GM12801 (cell line): ENCODE measurements around the gene PLPPR5.

ENCODE experiments used
- CTCF ChIP-seq: IDR thresholded peaks from one replicate; pipeline ENCODE4 v1.5.1; 2011; ENCODE audit warnings: control low read depth; ENCODE audit not compliant: insufficient read length; ENCODE audit errors: extremely low read depth

Gene PLPPR5

DNA sequence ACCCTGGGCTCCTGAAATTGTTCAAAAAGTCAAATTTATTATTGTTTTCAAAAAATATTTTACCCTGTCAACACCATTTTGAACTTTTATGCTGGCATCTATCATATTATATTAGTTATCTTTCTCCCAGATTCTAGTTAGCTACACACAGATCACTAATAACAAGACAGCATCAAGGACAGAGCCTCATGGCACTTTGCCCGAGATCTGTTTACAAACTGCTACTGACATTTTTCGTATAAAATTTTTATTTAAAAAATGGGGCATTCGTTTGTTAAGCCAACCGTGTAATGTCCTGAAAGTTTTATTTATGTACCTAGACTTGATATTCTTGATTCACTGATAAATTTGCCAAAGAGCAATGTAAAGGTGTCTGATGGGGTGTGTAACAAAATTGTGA lies 78.1 kb downstream of the PLPPR5 start:
- no peak for TF ChIP-seq CTCF

DNA sequence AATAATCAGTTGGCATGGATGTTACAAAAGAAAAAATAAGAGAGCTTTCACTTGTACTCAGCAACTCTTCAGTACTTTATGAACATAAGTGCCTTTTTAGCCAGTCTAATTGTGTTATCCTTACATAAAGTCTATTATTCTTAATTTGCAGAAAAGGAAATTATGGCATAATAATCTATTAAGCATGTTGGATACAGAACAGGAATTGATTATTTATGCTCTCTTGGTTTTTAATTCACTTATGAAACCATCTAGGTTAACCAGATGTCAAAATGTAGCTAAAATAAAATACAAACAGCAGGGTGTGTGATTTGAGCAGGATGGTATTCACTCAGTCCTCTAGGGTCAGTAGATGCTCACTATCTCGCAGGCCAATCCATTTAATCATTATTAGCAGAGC lies 79.7 kb downstream of the PLPPR5 start:
- TF ChIP-seq CTCF, result no peak

DNA sequence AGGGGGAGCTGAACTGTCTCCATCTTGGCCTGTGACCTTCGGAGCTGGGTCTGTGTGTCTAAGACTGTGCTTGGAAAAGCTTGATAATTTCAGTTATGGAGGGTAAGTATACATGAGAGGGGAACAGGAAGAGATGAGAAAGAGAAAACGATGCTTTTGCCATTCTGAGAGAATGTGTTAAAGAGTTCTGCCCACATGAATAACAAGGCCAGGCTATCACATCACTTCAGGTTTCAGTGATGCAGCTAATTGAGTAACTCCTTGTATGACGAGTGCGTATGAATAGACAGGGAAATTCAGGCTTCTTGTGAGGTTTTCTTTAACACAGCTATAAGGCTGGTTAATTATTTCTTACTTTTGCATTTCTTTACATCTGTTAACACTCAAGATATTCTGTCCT lies 81.0 kb downstream of the PLPPR5 start:
- TF ChIP-seq CTCF, result no peak

GRCh38 chr1:98921817-98922216 lies 82.8 kb downstream of the PLPPR5 start:
- no peak for TF ChIP-seq CTCF

- no peak for TF ChIP-seq CTCF
These were observed 84.1 kb downstream of the PLPPR5 start for GRCh38 chr1:98920441-98921110.

- TF ChIP-seq CTCF, result no peak
These were observed 85.0 kb downstream of the PLPPR5 start for GRCh38 chr1:98919652-98920051.

- no peak for TF ChIP-seq CTCF
These were observed 85.5 kb downstream of the PLPPR5 start for GRCh38 chr1:98919211-98919610.
